GM21447 (cell line): ENCODE data around the gene CLDN10.
"Not testable (repeated sequence)": the region's sequence is repeated elsewhere in the genome, so short reads cannot be mapped to it uniquely, and the experiment has no call there.

Experiments
- ATAC-seq: cut with Tn5 transposase; IDR thresholded peaks from one replicate; pipeline ENCODE4 v1.9.1; 2021; ENCODE audit not compliant: unreplicated experiment

The CLDN10 gene, protein sequence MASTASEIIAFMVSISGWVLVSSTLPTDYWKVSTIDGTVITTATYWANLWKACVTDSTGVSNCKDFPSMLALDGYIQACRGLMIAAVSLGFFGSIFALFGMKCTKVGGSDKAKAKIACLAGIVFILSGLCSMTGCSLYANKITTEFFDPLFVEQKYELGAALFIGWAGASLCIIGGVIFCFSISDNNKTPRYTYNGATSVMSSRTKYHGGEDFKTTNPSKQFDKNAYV

DNA sequence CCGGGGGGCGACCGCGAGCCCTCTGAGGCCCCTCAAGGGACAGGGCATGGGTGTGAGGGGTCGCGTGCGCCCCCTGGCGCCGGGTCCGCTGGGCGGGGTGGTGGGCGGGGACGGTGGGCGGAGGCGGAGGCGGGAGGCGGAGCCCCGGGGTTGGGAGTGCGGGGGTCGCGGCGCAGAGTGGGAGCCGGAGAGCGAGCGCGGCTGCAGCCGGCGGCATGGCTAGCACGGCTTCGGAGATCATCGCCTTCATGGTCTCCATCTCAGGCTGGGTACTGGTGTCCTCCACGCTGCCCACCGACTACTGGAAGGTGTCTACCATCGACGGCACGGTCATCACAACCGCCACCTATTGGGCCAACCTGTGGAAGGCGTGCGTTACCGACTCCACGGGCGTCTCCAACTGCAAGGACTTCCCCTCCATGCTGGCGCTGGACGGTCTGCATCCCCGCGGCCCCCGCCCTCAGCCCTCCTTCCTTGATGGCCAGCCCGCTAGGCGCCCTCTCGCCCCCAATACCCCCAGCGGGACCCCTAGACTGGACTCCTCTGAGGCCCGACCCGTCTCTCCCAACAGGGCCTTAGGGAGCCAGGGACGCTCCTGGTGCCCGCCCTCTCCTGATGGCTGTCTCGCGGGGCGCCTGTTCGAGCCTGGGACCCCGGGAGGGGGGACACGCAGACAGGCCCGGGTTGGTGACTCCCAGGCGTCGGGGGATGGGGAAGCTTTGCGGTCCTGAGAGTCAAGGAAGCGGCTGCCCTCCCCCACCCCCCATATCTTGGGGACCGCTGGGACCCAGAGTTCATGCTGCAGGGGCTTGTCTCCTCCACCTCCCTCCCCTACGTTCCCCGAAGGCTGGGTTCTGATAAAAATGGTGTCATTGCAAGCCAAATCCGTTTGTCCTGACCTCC is at the start of gene CLDN10:
Gene CLDN10, plus strand, starts transcription at position 182 of the 903 bp plus-strand sequence. Its CDS starts 34 bp downstream, at position 216.
- ATAC-seq: no peak

DNA sequence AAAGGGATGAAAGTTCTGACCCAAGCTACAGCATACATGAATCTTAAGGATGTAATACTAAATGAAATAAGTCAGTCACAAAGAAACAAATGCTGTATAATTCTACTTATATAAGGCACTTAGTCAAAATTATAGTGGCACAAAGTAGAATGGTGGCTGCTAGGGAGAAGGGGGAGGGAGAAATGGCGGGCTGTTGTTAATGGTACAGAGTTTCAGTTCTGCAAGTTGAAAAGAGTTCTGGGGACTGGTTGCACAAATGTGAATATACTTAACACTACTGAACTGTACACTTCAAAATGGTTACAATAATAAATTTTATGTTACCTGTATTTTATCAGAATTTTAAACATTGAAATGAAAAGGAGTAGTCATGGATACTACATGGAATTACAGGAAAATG is 48.9 kb upstream of the CLDN10 start:
- ATAC-seq: no peak

DNA sequence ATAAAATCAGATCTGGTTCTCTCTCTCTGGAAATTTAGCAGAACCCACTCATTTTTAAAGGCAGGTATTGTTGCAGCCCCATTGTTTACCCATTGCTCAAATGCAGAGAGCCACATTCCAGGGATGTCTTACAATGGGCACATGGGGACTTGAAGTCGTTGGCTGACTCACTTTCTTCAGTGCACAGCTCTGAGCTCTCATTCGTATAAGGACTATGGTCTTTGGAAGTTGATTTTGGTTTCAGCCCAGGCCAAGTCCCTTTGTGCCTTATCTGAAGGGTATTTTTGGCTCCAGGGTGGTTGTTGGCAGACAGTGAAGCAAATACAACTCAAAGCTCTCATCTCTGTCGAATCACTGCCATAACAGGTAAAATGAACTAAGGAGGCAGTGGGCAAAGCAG is 47.3 kb upstream of the CLDN10 start:
- no peak for ATAC-seq

DNA sequence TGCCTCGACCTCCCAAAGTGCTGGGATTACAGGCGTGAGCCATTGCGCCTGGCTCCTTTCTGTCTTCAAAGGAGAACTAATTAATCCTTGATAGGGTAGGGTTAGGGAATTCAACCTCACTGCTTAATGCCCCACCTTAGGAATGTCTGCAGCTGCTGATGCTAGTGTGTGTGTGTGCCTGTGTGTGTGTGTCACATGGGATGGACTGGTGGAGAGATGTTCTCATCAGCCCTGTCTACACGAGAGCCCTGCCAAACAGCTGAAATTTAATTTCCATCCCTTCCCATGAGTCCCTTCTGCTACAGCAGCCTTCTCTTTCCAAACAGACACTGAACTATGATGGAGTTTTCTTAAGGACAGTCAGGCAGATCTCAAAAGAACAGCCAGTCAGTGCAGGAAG is 46.5 kb upstream of the CLDN10 start:
- ATAC-seq: no peak

DNA sequence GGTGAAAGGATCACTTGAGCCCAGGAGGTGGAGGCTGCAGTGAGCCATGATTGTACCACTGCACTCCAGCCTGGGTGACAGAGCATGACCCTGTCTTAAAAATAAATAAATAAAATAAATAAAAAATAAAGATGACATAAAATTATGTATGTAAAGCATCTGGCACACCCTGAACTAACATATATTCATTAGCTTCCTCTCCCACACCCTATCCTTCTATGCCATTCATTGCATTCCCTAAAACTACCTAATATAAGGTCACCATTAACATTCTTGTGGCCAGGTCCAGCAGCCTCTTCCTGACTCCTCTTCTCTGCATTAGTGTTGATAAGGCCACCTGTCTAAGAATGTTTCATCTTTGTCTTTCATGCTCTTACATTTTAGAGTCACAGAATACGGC is 44.5 kb upstream of the CLDN10 start:
- ATAC-seq: no peak

DNA sequence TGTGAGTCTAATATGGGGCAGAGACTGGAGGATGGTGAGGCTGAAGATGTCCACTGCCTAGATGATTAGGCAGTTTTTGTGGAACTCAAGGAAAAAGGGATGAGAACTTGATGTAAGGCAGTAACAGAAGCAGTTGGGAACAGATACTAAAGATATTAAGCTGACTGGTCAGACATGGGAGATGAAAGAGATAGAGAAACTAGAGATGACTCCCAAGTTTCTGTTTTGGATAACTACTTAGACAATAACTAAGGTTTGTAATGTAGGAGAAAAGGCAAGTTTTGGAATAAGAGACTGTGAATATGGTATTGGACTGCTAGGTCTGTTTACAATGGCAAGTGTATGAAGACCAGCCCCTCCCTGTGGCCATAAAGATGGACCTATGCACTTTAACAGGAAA is 43.5 kb upstream of the CLDN10 start:
- ATAC-seq: no peak

DNA sequence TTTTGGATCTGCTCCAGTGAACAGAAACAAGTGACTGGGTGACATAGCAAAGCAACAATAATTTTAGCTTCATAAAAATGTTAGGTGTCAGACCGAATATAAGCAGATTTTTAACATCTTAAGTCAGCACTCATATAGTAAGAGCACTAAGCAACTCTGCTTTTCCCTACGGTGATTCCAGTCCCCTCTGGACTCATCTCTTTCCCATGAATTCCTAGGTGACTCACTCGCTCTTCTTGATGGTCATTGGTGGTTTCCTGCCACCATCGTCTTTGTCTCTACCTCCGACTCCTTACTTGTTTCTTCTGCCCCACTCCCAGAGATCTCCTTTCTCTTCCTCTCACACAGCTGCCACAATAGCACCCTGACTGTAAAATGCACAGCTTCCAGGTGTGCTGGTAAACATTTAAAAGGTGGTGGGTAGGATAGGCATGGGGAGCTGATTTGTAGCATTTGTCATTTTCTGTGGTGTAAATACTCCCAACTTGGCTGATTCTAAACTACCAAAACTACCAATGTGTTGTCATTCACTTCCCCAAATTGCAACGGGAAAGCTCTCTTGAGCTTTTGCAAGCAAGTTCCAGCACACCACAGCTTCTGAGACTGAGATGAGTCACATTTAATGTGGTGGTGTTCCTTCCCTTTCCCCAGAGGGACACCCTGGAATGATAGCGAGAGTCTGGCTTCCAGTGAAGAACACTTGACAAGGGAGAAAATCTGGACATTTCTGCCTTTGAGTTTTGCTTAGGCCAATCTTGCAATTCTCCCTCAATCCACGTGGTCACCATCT is 42.8 kb upstream of the CLDN10 start:
- ATAC-seq: no peak

DNA sequence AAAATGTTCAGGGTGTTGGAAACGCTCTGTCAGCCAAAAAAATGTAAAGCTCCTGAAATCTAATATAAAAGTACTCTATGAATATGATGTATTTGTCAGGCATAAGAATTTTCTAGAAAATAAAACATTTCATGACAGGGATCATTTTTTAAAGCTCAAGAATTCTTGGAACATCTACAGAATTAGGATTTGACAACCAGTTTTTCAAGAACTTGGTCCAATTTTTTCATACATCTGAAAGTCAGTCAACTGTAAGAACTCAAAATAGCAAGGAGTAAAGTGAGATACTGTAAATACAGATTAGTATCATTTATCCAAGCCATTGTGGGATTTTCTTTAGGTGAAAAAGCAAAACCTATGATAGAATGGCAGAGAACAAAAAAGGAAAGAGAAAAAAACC is 41.6 kb upstream of the CLDN10 start:
- no peak for ATAC-seq

DNA sequence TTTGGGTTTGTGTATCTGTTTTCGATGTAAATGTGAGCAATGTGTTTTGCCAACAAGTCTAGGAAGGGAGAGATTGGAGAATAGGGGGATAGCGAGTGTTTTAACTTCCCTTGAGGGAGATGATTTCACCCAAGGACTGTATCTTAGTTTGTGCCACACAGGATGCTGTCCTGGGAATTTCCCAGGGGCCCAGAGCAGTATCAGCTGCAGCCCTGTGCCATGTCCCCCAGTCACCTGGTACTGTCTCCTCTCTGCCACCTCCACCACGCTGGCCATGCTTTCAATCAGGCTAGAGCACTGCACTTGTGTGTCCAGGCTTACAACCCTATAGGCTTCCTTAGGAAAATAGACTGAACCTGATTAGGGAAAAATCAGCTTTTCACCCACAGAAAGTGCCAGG is 40.1 kb upstream of the CLDN10 start:
- no peak for ATAC-seq

DNA sequence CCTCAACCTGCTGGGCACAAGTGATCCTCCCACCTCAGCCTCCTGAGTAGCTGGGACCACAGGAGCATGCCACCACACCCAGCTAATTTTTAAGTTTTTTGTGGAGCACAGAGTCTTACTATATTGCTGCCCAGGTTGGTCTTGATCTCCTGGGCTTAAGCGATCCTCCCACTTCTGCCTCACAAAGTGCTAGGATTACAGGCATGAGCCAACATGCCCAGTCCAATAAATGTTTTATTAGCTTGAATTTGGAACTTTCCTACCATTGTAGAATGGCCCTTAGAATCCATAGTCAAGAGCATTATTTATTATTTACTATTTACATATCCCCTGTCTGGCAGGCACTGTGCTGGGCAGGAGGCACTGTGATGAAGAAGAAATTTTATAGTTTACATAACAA is 39.6 kb upstream of the CLDN10 start:
- no peak for ATAC-seq

DNA sequence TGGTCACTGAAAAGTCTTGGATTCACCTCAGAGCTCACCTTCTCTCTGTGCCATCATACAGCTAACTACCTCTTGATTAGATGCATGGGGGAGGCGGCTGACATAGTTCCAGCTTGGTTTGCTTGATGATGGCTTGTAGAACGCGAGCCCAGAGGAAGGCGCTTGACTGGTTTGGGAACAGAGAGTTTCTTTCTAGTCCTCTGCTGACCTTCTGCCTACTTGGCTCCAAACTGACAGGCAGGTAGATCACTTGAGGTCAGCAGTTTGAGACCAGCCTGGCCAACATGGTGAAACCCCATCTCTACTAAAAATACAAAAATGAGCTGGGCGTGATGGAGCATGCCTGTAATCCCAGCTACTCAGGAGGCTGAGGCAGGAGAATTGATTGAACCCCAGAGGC is 36.9 kb upstream of the CLDN10 start:
- not testable (repeated sequence) for ATAC-seq

DNA sequence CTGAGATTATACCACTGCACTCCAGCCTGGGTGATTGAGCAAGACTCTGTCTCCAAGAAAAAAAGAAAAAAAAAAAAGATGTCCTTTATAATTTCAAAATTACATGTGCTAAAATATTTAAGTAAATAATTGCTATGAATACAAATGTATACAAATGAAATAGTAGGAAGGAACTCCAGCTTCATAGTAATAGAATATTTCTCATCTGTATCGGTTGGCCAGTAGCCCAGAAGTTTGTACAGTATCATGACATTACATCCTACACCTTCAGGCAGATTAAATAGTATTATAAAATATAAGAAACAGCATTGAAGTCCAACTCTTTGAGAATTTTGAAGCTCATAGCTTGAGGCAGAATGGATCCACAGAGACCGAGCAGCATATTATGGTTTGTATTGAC is 36.5 kb upstream of the CLDN10 start:
- ATAC-seq: no peak

DNA sequence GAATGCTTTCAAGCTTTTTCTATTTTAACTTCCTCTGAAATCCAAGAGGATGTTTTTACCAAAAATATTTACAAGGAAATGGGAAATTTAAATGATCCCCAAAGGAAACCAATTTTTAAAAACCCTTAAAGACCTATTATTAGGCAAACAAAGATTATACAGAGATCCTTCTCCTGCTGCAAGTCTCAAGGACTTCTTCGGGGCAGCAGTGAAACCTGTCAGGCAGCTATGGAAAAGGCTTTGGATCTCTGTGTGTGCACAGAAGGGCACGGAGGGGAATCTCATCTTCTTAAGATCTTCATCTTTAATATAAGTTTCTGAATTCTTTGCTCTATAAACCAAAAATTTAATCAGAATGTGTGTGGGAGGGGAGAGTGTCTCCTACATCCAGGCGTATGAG is 36.0 kb upstream of the CLDN10 start:
- ATAC-seq: no peak

DNA sequence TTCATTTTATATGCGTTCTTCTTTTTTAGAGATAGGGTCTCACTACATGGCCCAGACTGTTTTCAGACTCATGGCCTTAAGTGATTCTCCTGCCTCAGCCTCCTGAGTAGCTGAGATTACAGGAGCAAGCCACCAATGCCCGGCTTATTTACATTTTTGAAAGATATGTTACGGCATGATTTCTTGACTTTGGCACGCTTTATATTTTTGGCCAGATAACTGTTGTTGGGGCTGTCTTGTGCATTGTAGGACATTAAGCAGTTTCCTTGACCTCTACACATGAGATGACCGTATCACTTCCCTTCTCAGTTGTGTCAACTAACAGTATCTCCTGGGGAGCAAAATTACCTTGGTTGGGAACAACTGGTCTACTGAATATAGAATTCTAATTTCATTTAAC is 28.9 kb upstream of the CLDN10 start:
- no peak for ATAC-seq

DNA sequence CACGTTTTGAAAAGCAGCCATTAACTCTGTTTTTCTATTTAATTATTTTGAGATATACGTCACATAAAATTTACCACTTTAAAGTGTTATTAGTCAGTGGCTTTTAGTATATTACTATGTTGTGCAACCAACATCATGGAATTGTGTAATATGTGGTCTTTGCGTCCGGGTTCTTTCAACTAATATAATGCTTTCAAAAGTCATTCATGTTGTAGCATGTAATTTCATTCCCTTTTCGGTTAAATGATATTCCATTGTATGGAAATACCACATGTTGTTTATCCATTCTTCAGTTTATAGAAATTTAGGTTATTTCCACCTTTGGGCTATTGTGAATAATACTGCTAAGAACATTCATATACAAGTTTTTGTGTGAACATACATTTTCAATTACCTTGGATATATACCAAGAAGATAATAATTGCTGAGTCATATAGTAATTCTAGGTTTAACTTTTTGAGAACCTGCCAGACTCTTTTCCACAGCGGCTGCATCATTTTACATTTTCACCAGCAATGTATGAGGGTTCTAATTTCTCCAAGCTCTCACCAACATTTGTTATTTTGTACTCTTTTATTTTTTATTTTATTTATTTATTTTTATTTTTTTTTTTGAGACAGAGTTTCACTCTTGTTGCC is 28.1 kb upstream of the CLDN10 start:
- ATAC-seq: no peak

DNA sequence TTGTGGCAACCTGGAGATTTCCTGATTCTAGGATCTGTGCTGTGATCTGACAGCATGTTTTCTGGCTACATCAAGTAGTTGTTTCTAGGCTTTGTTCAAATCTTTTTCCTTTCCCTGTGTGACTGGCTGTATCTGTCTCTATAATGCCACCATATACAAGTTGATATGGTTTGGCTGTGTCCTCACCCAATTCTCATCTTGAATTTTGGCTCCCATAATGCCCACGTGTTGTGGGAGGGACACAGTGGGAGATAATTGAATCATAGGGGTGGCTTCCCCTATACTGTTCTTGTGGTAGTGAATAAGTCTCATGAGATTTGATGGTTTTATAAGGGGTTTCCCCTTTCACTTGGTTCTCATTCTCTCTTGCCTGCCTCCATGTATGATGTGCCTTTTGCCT is 24.6 kb upstream of the CLDN10 start:
- no peak for ATAC-seq

DNA sequence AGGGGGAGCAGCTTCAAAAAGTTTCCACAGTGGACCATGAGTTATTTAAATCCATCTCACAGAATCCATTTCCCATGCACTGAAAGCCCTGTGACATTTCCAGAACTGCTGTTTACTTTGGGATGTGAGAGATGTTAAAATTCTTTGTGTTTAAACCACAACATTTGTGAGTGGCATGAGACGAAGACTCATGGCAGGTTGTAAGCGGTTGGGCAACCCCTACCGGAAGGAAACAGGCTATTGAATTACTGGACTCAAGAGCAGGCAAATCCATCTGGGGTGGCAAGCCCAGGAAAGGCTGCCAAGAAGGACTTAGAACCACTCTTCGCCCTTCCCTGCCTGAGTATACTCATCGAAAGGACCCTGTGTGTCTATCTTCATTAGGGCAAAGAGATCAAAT is 22.3 kb upstream of the CLDN10 start:
- ATAC-seq: no peak

DNA sequence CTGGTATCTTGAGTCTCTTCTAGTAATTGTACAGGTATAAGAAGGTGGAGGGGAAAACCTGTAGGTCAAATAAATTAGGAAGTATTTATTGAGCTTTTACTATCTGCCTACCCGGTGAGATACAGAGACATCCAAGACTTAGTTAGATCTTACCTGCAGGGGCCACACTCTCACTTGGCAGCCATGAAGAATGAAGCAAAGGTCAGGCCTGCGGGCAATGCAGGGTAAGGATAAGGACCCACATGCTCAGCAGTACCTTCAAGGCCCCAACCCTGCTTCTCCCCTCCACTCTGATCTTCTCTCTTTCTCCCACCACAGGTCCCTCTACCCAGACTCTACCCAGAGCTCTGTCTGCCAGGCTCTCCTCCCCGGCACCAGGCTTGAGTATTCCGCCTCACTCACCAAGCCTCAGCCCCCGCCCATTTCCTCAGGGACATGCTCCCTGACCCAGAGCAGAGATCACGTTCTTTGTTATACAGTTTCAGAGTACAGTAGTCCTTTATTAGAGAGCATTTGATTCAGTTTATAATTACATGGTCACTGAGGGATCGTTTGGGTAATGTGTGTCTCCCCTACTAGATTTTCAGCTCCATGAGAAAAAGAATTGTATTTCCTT is 18.9 kb upstream of the CLDN10 start:
- no peak for ATAC-seq

DNA sequence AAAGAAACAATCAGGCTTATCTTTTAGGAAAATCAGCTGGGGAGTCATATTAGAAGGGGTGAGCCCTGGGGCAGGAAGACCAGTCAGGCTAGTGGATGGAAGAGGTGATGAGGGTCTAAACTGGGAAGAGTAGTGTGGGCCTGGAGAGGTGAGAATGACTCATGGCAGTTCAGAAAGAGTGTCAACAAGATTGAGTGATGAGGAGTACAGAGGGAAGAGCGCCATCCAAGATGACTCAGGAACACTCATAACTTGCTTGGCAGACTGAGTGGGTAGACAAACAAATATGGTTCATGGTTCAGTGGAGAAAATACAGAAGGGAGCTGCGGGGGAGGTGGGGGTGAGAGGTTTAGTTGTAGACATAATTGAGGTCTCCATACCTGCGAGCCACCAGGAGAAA is 17.3 kb upstream of the CLDN10 start:
- no peak for ATAC-seq

DNA sequence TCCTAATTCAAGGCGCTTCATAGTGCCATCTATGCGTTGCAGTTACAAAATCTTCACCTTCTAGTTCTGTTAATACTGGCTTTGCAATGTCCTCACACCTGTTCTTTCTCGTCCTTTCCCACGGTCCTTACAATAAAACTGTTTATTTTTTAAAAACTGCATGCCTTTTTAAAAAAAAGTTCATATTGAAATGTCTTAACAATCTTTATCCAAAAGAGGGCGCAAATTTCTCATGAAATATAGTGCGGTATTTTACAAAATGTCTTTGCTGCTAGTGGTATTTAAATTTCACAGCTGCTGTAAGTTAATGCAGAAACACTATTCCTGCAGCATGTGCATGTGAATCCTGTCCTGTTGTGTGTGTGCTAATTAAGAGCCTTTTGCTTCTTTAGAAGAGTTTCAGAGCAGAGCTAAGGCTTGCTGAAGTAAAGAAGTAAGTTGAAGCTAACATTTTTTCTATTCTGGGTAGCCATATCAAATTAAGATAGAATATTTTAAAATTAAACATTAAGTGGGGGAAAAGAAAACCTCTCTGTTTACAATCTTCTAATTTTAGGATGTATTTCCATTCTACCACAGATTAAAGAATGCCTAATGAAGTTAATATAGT is 15.8 kb upstream of the CLDN10 start:
- ATAC-seq: no peak
